Stimulated activated CD4-positive, alpha-beta T cell treated with anti-CD3 and anti-CD28 coated beads, TNF-alpha, amount 100 ng/mL, for 1 hour (primary cell): ENCODE measurements around the gene CPM.
"Not testable (repeated sequence)": the region's sequence is repeated elsewhere in the genome, so short reads cannot be mapped to it uniquely, and the experiment has no call there.

Source experiments
- DNase-seq, 3 donors: peaks; one replicate each; pipeline ENCODE4 v3.0.0-alpha.2; 2020; ENCODE audit warnings: low read depth in 3 of 3, low spot score in 1 of 3

The CPM gene

DNA sequence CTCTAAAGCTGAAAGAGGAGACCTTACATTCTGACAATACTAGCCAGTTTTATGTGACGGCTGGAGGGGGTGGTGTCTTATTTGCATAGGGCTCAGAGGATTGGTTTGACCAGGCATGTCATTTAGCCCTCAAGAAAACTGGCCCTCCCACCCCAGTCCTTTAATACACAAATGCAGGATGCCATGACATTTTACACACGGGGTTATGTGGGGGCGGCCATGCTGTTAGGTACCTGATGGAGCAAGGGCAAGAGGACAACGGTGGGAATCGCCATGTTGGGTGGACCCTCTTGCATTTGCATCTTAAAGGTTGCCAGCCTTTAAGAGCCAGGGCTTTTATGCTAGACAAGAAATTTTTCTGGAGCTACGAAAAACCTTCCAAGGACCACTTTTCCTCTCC, 101.7 kb downstream of the CPM start:
- DNase-seq, result no peak

DNA sequence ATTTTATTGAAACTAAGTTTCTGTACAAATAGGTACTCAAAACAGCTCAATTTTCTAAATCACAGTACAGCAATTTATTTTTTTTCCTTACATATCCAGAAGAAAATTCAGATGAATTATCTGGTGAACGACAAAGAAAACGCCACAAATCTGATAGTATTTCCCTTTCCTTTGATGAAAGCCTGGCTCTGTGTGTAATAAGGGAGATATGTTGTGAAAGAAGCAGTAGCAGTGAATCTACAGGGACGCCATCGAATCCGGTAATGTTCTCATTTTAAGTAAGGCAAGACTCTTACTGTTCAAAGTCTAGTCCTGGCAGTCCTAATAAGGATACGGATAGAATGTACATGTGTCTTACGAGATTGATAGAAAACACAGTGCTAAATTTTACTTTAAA, 104.3 kb downstream of the CPM start:
- no peak for DNase-seq

DNA sequence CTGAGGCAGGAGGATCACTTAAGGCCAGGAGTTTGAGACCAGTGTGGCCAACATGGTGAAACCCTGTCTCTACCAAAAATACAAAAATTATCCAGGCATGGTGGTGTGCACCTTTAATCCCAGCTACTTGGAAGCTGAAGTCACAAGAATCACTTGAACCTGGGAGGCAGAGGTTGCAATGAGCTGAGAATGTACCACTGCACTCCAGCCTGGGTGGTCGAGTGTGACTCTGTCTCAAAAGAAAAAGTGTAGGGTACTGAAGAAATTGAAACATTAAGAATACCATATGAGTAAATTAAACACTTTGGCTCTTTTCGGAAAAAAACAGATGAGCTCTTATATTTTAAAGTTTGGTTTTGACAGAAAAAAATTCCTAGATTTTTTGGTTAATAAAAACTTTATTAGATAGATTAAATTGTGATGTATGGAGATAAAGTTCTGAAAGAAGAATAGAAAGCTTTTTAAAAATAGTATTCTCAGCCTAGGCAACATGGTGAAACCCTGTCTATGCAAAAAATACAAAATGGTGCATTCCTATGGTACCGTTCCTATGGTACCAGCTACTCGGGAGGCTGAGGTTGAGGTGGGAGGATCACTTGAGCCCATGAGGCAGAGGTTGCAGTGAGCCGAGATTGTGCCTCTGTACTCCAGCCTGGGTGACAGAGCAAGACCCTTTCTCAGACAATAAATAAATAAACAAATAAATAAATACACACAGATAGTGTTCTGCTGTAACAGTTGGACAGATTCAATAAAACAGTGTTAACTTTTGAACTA, 104.9 kb downstream of the CPM start:
- no peak for DNase-seq

DNA sequence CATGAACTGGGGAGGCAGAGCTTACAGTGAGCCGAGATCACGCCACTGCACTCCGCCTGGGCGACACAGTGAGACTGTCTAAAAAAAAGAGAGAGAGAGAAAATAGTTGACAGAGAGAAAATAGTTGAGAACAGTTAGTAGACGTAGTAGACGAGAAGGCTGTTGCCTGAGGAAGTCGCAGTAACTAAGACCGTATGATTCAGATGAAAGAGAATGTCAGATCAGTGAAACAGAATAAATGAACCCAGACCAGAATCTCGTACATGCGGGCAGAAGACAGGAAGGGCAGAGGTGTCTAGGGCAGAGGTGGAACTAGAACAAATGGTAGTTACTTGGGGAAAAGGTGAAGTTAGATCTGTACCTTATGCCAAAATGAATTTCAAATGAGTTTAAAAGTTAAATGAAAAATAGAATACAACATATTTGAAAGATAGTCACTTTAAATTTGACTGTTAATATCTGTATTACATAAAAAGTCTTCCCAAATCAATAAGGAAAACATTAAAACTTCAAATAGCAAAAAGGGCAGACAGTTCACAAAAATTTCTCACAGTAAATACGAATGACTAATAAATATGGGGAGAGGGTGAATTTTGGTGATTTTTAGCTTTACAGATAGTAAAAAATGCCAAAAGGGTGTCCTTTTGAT, 107.3 kb downstream of the CPM start:
- DNase-seq, result no peak

DNA sequence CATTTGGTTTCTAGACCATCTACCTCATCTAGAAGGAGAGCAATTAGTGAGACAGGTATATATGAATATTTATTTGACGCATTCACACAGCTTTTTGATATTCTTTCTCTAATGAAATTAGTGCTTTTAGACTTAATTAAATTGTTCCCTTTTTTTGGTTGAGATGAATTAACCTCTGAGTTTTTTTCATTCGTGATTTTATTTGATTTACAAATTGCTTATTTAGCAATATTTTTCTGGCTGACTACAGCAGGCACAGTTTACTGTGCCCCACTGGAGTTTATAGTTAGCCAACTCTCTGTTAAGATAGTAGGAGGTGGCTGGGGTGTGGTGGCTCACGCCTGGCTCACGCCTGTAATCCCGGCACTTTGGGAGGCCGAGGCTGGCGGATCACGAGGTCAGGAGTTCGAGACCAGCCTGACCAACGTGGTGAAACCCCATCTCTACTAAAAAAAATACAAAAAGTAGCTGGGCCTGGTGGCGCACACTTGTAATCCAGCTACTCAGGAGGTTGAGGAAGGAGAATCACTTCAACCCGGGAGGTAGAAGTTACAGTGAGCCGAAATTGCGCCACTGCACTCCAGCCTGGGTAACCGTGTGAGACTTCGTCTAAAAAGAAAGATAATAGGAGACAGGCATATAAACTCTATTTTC, 108.2 kb downstream of the CPM start:
- no peak for DNase-seq

DNA sequence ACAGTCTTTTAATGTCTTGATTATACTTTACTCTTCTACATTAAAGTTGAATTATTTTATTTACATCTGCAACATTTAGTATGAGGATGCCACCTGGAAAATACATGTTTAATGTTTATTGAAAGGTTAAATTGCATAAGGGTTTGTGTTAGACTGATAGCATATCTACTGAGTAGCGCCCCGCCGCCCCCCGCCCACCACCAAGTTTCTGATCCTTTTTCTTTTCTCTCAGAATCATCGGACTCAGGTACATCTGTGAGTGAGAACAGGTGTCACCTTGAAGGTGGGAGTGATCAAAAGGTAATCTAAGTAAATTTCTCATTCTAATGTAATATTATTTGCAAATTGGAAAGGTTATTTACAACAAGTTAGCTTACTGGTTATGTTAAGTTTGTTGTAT, 108.8 kb downstream of the CPM start:
- no peak for DNase-seq

DNA sequence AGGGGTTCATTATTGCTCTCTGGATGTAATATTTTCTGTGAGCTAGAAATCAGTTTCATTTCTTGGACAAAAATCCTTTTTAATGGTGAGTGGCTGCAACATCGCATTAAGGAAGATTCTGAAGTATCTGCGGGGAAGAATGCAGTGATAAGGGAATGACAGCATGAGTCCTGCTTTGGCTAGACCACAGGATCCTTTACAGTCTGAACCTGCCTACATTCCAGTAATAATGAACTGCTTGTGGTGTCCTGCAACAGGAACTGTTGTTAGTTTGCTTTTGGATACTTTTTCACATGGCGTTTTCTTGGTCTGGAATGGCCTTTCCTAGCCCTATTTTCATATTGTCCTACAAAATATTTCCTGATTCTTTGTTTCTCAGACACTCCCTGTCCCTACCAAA, 109.3 kb downstream of the CPM start:
- no peak for DNase-seq

DNA sequence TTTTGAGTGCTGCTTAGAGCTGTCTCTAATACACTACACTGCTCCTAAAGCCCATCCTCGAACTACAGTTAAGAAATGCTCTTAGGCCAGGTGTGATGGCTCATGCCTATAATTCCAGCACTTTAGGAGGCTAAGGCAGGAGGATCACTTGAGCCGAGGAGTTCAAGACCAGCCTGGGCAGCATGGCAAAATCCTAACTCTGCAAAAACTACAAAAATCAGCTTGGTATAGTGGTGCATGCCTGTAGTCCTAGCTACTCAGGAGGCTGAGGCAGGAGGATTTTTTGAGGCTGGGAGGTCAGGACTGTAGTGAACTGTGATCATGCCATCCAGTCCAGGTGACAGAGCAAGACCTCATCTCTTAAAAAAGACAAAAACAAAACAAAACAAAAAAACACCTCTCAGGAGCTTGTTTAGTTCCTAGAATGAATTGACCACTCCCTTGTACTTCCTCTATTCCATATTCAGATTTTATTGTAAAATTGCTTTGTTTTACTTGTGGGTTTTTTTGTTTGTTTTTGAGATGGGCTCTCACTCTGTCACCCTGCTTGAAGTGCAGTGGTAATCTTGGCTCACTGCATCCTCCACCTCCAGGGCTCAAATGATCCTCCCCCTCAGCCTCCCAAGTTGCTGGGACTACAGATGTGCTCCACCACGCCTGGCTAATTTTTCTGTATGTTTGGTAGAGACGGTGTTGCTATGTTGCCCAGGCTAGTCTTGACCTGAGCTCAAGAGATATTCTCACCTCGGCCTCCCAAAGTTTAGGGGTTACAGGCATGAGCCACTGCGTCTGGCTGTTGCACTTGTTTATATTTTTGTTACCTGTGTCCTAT, 111.4 kb downstream of the CPM start:
- no peak for DNase-seq

DNA sequence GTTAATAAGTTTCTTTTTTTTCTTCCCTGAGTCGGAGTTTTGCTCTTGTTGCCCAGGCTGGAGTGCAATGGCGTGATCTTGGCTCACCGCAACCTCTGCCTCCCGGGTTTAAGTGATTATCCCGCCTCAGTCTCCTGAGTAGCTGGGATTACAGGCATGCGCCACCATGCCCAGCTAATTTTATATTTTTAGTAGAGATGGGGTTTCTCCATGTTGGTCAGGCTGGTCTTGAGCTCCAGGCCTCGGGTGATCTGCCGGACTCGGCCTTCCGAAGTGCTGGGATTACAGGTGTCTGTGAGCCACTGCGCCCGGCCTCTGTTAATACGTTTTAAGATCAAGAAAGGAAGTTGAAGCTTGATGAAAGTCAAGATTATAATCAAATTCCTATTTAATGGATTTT, 113.5 kb downstream of the CPM start:
- DNase-seq, result not testable (repeated sequence)

DNA sequence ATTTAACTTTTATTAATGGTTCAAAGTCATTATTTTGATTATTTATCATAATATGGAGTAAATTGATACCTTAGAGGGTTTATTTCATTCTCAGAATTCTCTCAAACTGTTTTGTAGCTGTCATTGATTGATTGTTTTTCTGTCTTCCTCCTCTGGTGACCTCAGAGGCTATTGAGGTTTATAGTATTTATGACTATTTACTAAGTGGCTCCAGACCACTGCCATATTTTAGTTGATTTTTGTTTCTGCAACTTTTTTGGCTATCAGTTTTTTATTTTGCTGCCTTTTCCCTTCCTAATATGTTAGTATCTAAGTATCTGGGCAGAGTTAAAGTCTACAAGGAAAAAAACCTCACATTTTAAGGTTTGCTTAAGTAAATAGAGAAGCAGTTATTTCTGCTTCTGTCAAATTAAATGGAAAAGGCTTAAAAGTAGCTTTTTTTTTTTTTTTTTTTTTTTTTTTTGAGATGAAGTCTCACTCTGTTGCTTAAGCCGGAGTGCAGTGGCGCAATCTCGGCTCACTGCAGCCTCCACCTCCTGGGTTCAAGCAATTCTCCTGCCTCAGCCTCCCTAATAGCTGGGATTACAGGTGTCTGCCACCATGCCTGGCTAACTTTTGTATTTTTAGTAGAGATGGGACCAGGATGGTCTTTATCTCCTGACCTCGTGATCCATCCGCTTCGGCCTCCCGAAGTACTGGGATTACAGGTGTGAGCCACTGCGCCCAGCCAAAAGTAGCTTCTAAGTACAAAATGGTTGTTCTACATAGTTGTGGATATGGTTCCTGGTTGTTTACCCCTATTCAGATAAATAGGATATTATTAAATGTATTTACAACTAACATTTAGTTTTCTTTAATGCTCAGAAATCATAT, 116.8 kb downstream of the CPM start:
- no peak for DNase-seq

DNA sequence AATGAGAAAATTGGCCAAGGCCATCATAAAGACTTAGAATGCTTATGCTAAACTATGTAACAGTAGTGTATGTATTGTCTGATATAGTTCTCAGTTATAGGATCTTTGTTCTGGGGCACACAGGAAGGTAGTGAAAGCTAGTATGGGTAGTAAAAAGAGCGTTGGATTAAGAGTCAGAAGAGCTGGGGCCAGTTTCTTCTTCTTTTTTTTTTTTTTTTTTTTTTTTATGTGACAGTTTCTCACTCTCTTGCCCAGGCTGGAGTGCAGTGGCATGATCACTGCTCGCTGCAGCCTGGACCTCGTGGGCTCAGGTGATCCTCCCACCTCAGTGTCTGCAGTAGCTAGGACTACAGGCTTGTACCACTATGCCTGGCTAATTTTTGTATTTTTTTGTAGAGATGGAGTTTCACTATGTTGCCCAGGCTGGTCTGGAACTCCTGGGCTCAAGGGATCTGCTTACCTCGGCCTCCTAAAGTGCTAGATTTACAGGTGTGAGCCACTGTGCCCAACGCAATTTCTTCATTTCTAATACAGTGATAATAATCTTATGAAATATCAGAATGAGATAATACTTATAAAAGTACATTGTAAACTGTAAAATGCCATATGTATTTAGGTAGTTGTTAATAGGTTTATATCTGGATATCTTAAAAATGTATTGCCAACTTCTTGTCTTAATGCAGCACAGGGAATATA, 117.6 kb downstream of the CPM start:
- DNase-seq, result no peak

DNA sequence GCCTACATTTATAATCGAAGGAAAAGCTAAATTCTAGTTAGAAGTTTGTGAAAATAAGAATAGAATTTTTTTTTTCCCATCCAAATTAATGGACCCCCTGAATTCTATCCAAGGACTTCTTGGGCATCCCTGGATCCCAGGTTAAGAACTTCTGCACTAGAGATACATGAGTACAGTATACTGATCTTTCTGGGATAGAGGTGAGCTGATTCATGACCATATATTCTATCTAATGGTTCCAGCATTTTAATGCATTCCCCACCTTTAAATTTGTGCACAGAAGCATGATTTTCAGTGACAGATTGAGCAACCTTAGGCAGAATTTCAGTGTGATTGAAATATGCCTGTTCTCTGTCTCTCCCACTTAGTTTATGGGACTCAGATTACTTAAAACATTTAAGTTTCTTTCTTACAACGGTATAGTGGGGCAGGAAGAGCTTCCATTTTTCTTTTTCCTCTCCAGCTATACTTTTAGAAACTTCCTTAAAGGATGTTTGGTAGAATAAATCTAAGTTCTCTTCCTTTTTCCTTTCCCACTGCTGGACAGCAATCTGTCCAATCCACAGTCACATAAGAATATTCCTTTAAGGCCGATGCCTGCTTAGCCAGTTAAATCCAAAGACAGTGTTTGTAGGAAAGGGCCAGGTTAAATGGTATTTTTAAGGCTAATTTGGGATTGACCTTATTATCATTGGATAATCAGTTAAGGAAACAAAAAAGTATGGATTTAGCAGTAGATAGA, 118.3 kb downstream of the CPM start:
- no peak for DNase-seq

DNA sequence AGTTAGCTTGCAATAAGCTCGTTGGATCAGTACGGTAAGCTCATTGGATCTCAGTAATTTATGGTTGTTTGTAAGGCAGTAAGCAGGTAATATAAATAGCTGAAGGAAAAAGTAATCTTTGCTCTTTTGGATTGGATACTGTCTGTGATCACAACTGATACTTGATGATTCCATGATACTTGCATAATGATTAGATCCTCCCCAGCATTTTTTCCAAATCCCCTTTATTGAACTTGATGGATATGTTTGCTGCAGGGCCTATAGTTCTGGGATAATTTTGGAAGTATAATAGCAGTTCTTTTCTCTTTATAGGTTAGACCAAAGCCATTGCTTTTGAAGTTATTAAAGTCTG, 119.8 kb downstream of the CPM start:
- no peak for DNase-seq

DNA sequence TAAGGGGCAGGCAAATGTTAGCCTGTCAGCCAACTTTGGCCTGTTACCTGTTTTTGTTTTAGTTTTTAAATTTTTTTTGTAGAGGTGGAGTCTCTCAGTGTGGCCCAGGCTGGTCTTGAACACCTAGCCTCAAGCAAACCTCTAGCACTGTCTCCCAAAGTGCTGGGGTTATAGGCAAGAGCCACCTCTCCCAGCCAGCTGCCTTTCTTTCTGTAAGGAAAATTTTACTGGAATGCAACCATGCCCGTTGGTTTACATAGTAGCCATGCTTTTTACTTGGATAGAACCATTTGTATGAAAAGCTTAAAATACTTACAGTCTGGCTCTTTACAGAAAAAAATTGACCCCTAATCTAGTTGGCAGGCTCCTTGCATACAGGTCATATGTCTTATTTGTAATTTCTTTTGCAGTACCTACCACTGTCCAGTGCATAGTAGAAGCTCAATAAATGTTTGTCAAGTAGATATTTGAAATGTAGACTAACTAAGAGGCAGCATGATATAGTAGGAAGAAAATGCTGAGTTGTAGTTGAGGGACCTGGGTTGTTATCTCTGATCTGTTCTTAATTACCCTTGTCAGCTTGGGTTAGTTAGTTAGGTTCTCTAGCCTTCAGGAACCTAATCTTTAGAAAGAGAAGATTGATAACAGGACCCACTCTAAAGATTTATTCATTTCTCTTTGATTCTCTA, 120.3 kb downstream of the CPM start:
- DNase-seq, result no peak

DNA sequence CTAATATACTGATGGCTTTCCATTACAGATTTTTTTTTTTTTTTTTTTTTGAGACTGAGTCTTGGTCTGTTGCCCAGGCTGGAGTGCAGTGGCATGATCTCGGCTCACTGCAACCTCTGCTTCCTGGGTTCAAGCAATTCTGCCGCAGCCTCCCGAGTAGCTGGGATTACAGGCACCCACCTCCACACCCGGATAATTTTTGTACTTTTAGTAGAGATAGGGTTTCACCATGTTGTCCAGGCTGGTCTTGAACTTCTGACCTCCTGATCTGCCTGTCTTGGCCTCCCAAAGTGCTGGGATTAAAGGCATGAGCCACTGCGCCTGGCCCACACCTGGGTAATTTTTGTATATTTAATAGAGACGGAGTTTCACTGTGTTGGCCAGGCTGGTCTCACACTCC, 121.4 kb downstream of the CPM start:
- not testable (repeated sequence) for DNase-seq

DNA sequence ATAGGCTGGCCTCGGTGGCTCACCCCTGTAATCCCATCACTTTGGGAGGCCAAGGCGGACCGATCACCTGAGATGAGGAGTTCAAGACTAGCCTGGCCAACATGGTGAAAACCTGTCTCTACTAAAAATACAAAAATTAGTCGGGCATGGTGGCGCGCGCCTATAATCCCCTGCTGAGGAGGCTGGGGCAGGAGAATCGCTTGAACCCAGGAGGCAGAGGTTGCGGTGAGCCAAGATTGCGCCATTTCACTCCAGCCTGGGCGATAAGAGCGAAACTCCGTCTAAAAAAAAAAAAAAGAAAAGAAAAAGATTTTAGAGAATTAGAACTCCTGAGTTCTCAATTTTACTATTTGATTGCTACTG, 123.0 kb downstream of the CPM start:
- not testable (repeated sequence) for DNase-seq

DNA sequence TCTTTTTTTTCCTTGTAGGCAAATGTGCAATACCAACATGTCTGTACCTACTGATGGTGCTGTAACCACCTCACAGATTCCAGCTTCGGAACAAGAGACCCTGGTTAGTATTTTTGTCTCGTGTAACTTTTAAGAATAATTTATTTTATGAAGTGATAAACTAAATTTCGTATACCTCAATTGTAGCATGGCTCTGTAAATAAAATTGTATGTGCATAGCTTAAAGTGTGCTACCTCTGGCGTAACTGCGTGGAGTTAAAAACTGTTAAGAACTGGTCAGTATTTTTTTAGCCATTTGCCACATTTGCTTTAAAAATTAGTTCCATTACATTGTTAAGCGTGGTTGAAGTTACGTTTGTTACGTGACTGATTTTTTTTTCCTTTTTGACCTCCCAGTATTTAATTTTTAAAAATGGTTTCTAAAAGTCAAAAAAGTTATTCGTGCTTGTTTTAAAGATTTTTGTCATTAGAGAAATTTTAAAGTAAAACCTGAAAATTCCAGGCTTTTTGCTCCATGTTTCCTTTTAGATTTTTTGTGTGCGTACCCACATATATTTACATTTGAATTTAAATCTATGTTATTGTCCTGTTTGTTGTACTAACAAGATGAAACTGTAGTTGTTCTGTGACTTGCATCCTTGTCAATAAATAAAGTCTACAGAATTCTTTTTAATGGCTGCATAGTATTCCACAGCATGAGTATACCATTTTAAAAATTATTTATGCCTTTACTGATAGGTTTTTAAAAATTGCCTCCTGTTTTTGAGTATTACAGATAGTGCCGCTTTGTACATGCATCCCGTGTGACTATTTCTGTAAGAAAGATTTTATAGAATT, 123.6 kb downstream of the CPM start:
- no peak for DNase-seq
